Inflammatory macrophage treated with lipopolysaccharide for 4 hours (primary cell): ENCODE measurements around the gene NFAT5.
"Not testable (repeated sequence)": the region's sequence is repeated elsewhere in the genome, so short reads cannot be mapped to it uniquely, and the experiment has no call there.

Experiments used
- DNase-seq: peaks from one replicate; pipeline ENCODE4 v3.0.0-alpha.2; 2020

NFAT5 gene

GRCh38 chr16:69707920-69708683 is 142.3 kb downstream of the NFAT5 start:
- DNase-seq, result no peak

GRCh38 chr16:69709456-69710084 is 143.8 kb downstream of the NFAT5 start:
- peak; percentile 57 for DNase-seq

DNA sequence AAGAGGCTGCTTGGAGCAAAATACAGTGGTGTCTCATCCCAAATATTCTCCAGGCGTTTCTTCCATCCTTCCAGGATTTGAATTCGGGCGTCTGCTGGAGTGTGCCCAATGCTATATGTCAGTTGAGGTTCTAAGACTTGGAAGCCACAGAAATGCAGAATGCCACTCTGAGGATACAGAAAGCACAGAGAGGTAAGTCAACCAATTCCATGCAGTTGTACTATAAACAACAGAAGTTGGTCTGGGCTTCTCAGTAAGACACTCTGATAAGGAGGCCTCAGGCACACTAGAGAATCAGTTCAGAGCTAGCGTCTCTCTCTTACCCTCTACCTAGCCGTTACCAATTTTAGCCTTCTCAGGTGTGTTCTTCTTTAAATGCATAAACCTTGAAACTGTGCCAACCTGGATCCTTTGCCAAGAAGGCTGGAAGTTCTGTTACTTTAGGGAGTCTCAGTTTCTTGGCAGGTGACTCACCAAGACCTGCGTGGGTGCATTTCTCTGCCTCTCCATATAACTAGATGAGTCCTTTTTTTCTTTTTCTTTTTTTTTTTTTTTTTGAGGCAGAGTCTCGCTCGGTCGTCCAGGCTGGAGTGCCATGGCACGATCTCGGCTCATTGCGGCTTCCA is 145.5 kb downstream of the NFAT5 start:
- no peak for DNase-seq

DNA sequence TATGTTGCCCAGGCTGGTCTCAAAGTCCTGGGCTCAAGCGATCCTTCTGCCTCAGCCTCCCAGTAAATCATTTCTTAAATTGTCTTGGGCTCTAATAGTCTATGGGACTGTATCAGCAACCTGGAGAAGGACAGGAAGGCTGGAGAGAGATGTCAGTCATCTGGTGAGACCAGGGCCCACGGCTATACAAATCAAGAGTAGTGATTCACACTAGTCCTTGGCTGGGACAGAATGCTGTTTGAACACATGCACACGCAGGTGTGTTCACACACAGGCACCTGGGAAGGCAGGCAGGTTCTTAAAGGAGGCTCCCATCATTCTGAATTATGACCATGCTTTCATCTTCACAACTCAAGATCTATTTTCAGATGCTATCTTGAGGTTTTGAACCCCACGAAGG is 146.5 kb downstream of the NFAT5 start:
- DNase-seq, result no peak

DNA sequence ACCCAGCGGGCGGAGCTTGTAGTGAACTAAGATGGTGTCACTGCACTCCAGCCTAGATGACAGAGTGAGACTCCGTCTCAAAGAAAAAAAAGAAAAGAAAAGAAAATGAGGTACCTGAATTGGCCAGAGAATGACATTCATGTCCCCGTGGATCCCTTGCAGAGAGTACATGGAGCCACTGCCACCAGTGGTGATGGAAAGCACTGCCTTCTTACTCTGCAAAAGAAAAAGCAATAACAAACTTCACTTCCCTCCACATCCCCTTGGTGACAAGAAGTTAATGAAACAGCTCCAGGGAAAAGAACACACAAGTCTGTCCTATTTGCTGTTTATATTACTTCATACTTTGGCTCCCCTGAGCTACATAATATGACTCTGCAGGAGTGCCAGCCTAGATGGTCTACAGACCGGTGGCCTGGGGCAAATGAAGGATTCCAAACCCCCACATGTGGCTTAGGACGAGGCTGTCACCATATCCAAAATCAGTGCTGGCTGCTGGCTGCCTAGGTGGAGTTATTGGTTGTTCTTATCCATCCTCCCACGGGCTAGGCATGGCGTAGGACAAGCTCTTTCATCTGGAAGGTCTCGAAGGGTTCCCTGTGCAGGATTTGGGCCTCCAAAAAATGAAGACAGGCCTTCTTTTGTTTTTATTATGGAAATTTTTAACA is 147.3 kb downstream of the NFAT5 start:
- DNase-seq, result no peak

- DNase-seq, result no peak
Measured at GRCh38 chr16:69717066-69717465, 151.3 kb downstream of the NFAT5 start.

DNA sequence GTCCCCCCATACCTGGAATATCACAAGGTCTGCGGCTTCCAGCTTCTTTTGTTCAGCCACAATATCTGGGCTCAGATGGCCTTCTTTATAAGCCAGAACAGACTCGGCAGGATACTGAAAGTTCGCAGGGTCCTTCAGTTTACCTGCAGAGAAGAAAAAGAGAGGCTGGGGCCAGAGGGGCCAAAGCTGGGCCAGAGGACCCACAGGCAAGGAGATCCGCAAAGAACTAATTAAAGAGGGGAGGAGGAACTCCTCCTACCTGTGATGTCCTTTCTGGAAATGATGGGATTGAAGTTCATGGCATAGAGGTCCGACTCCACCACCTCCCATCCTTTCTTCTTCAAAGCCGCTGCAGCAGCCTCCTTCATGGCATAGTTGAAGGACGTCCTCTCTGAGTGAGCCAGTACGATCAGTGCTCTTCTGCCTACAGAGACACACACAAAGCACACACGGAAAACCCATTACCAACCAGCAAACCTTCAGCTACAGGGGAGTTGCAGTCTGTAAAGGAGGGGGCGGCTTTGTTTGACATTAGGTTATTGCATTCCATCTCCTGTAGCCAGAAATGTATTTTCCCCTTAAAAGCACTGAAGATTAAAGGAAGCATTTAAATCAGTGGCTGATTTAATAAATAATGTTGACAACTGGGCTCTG is 152.5 kb downstream of the NFAT5 start:
- no peak for DNase-seq

GRCh38 chr16:69720822-69721430 is 155.2 kb downstream of the NFAT5 start:
- no peak for DNase-seq

DNA sequence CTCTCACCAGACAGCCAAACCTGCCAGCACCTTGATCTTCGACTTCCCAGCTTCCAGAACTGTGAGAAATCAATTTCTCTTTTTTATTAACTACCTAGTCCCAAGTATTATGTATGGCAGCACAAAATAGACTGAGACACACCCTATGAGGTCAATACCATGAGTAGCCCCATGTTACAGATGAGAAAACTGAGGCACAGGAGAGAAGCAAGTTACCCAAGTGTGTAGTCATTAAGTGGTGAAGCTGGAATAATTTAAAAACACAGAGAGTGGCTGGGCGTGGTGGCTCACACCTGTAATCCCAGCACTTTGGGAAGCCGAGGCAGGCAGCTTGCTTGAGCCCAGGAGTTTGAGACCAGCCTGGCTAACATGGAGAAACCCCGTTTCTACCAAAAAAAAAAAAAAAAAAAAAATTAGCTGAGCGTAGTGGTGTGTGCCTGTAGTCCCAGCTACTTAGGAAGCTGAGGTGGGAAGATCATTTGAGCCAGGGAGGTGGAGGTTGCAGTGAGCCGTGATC is 155.7 kb downstream of the NFAT5 start:
- no peak for DNase-seq

DNA sequence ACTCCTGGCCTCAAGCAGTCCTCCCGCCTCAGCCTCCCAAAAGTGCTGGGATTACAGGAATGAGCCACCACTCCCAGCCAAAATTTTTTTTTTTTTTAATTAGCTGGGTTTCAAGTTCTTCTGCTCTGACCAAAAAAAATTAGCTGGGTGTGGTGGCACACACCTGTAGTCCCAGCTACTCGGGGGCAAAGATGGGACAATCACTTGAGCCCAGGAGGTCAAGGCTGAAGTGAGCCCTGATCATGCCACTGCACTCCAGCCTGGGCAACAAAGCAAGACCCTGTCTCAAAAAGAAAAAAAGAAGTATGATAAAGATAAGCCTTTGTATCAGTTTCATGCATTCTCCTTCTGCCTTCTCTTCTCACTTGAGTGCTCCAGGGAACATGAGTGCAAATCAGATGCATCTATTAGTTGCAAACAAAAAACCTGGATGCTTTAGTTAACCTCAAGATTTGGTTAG is 158.7 kb downstream of the NFAT5 start:
- DNase-seq, result no peak

DNA sequence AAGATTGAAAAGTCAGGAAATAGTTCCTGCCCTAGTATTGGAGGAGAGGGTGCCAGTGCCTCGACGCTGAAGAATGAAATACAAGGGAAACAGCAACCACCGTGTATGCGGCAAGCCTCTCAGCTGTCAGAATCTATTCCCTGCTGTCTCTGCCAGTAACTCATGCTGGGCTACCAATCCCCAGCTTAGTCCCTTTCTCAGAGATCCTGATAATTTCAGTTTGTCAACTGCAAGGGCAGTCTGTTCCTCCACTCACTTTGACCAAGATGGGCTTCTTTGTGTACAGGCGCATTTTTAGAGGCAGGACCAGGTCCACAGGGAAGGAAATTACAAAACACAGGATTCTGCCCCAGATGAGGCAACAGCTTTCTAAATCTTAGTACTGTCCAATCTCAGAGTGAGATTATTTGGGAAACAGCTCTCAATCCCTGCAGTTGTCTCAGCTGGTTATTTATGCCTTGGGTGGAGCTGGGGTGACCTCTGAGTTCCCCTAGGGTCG is 159.3 kb downstream of the NFAT5 start:
- peak; percentile 23 for DNase-seq

DNA sequence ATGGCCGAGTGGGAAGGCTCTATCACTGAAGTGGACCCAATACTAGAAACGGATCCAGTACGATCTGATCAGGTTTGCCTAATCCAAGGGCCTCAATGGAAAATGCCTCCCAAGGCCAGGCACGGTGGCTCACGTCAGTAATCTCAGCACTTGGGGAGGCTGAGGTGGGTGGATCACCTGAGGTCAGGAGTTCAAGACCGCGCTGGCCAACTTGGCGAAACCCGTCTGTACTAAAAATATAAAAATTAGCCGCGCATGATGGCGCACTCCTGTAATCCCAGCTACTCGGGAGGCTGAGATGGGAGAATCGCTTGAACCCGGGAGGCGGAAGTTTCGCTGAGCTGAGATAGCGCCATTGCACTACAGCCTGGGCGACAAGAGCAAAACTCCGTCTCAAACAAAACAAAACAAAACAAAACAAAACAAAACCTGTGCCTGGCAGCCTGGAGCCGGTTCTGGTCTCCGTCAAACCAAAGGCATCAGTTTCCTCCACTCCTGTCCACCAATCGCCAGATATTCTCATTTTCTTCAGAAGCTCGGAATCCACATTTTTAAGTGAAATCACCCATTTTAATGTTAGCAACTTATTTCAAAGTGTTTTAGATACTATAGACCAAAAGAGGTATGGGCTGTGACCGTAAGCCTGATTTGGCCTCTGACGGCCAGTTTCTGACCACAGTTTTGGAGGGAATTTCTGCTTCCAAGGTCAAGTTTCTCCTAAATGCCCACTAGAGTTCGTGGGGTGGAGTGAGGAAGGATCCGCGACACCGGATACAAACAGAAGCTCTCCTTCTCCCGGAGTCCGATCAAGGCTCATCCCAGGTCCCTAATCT is 159.9 kb downstream of the NFAT5 start:
- no peak for DNase-seq

GRCh38 chr16:69726313-69727060 is 160.7 kb downstream of the NFAT5 start, which contains the start of gene NQO1:
Gene NQO1, minus strand, starts transcription at chr16:69726560. Its CDS starts 121 bp downstream, at chr16:69726439.
- DNase-seq, result peak; percentile 88

GRCh38 chr16:69727916-69728270 is 162.1 kb downstream of the NFAT5 start:
- no peak for DNase-seq

GRCh38 chr16:69729030-69729429 is 163.3 kb downstream of the NFAT5 start:
- not testable (repeated sequence) for DNase-seq

DNA sequence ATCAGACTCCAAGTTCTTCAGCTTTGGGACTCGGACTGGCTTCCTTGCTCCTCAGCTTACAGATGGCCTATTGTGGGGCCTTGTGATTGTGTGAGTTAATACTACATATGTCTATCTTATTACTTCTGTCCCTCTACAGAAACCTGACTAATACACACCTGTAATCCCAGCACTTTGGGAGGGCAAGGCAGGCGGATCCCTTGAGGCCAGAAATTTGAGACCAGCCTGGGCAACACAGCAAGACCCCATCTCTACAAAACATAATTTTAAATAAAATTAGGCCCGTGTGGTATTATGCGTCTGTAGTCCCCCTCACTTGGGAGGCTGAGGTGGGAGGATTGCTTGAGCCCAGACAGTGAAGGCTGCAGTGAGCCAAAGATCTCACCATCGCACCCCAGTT is 165.5 kb downstream of the NFAT5 start:
- not testable (repeated sequence) for DNase-seq

DNA sequence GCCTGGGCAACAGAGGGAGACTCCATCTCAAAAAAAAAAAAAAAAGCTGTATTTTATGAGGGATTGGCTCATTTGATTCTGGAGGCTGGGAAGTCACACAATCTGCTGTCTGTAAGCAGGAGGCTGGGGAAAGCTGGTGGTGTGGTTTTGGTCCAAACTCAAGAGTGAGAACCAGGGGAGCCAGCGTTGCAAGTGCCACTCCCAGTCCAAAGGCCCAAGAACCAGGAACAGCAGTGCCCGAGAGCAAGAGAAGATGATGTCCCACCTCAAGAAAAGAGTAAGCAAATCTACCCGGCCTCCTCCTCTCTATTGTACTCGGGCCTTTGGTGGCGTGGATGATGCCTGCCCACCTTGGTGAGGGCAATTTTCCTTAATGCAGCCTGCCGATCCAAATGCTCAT is 166.3 kb downstream of the NFAT5 start:
- no peak for DNase-seq

DNA sequence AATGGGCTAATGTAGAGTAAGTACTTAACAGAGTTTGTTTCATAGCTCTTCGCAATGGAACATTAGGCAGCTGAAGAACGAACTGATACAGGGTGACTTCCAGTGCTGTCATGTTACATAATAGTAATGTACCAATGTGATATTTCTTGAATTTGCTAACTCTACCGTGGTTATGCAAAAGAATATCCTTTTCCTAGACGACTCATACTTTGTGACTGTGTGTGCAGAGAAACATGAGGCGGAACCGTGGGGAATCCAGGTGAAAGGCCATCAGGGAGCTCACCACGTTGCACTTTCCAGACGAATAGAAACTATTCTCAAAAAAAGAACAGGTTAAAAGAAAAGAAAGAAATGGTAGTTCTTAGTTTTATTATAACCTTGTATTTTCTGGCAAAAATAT is 175.8 kb downstream of the NFAT5 start:
- peak; percentile 39 for DNase-seq

DNA sequence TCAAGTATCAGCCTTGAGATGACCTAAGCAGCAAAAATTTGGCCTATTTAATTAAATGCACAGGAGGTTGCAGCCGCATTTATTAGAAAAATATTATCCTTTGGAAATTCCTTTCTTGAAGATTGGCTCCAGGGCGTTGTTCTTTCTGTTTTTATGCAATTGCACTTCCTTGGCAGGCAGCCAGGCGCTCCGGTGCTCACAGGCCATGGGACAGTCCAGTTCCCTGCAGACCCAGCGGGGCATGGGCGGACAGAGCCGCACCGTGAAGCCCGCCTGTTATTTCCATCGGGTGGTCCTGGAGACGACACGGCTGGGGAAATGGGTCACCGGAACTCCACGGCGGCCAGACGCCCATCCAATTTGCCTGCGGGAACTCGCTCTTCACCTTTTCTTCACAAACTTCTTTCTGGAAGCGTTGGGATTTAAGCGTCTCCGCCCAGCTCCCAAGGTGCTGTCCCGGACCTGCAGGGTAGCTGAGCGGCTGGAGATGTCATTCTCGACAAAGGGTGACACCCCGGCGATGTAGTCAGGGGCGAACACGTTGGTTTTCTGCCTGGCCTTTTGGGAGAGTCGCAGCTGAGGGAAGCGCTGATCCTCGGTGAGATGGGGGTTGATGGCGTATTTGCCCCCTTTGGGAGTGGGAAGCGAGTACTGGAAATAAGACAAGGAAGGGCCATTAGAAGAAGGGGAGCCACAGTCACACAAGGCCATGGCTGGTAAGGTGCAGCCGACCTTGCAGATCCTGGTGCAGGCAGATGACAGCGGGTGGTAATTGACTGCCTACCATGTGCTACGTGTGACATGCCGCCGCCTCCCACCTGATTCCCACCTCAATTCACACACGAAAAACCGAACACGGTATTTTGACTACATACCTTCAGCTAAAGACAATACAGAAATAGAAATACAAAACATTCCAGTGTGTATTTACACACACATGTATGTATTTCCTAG is 176.5 kb downstream of the NFAT5 start:
- DNase-seq, result no peak
